A673 (cell line): ENCODE measurements around the gene PHLPP2. TPM values are rescaled to one million over a fixed set of nuclear protein-coding genes. Genes with fewer than 3 reads are reported as not detected.
A peak's percentile ranks its signal among the peaks of the same experiment; 100 is the strongest.

ENCODE experiments used
- BruUV-seq: library from RNA; stranded (reverse); fragments of 400-500 nt; replicated peaks from 2 replicates; lab custom pipeline; 2021; lab: Mats Ljungman, UMichigan
- CTCF ChIA-PET: fragments of 300-600 bp; sonication (Branson Sonifier 250); formaldehyde crosslinking; loops from one replicate; lab custom pipeline; 2022; ENCODE audit warnings: antibody characterized with exemption; lab: Charles Lee
- POLR2A ChIA-PET: fragments of 300-600 bp; sonication (Branson Sonifier 250); formaldehyde crosslinking; loops from one replicate; lab custom pipeline; 2022; ENCODE audit warnings: antibody characterized with exemption; ENCODE audit not compliant: low non-redundant PET; lab: Charles Lee
- DNase-seq: peaks from one replicate; pipeline ENCODE4 v3.0.0-alpha.2; 2015; ENCODE audit warnings: low spot score
- H3K27ac ChIP-seq: fragments of 200-600 bp; sonication (generic); 2 replicates; pipeline ENCODE4 v1.5.1; 2016; ENCODE audit warnings: mixed run types, low read depth, mild to moderate bottlenecking, mixed read lengths, antibody characterized with exemption, low read length; ENCODE audit not compliant: poor library complexity, severe bottlenecking
- H3K27me3 ChIP-seq: fragments of 200-600 bp; sonication (generic); replicated peaks from 2 replicates; pipeline ENCODE4 v1.6.1; 2017; ENCODE audit warnings: mixed run types, low read depth, mild to moderate bottlenecking, mixed read lengths, antibody characterized with exemption, low read length; ENCODE audit not compliant: insufficient read depth, poor library complexity
- H3K36me3 ChIP-seq: fragments of 200-600 bp; sonication (generic); 2 replicates; pipeline ENCODE4 v1.6.1; 2016; ENCODE audit warnings: mixed run types, mild to moderate bottlenecking, mixed read lengths, antibody characterized with exemption, low read length; ENCODE audit not compliant: insufficient read depth, poor library complexity, severe bottlenecking
- H3K4me1 ChIP-seq: fragments of 200-600 bp; sonication (generic); 2 replicates; pipeline ENCODE4 v1.6.1; 2017; ENCODE audit warnings: mixed run types, mild to moderate bottlenecking, mixed read lengths, antibody characterized with exemption, low read length; ENCODE audit not compliant: insufficient read depth, poor library complexity, severe bottlenecking
- H3K4me3 ChIP-seq: fragments of 200-600 bp; sonication (generic); 2 replicates; pipeline ENCODE4 v1.5.1; 2016; ENCODE audit warnings: low read depth, mixed run types, mild to moderate bottlenecking, mixed read lengths, low read length; ENCODE audit not compliant: poor library complexity, severe bottlenecking
- H3K9me3 ChIP-seq: fragments of 200-600 bp; sonication (generic); 2 replicates; pipeline ENCODE4 v1.6.1; 2016; ENCODE audit warnings: mixed run types, low read depth, mild to moderate bottlenecking, mixed read lengths, antibody characterized with exemption, low read length; ENCODE audit not compliant: poor library complexity, severe bottlenecking
- EZH2 ChIP-seq: fragments of 200-600 bp; sonication (generic); IDR thresholded peaks from 2 replicates; pipeline ENCODE4 v1.6.1; 2017; ENCODE audit warnings: borderline replicate concordance, low read depth, mild to moderate bottlenecking, mixed read lengths, antibody characterized with exemption, low read length; ENCODE audit not compliant: poor library complexity, severe bottlenecking
- intact Hi-C: fragments of 100-400 bp; cut with micrococcal nuclease; formaldehyde crosslinking; loops from one replicate; pipeline ENCODE4 v1.10.0; 2022; ENCODE audit not compliant: unreplicated experiment
- total RNA-seq: library from RNA; stranded (reverse); gene quantifications from 2 replicates; pipeline ENCODE4 v1.2.3, GENCODE V29; 2021
- TF ChIP-seq, protein P1 (sequence below): fragments of 300-800, 200-600 bp; sonication (generic); conservative IDR thresholded peaks from 2 replicates; pipeline ENCODE4 v1.5.1; 2017; ENCODE audit warnings: low read depth, mild to moderate bottlenecking, antibody characterized with exemption, low read length, moderate library complexity, mixed read lengths

PHLPP2 gene
- total RNA-seq, 1 experiment from 2014 or later = 18.3 TPM

DNA sequence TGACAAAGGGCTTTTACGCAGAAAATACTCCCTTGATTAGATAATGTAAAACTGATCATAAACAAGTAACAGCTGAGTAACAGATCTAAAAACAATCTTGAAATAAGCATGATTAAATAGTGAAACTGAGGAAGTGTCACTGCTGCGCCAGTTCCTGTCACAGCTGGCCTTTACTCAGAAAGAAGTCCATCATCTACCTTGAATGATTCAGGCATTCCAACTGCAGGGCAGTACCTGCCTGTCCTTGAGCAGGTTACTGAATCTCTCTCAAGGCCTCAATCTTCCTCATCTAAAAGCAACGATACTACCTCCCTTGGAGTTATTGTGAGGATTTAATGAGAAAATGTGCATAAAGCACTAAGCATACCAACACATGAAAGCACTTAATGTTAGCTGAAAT lies 12.7 kb downstream of the PHLPP2 start:
- ChIA-PET CTCF (no interaction called here), POLR2A (no interaction called here)
- no peak for DNase-seq
- Histone ChIP-seq H3K27ac (no peak overlapping the region), H3K4me3 (no peak overlapping the region), H3K9me3 (no peaks in the 10 kb centered on the region), H3K4me1 (peaks cover 41% of the 10 kb centered on the region), H3K36me3 (peaks cover 8% of the 10 kb centered on the region), H3K27me3 (no peaks in the 10 kb centered on the region)
- no TSS peak for BruUV-seq
- TF ChIP-seq, protein P1, sequence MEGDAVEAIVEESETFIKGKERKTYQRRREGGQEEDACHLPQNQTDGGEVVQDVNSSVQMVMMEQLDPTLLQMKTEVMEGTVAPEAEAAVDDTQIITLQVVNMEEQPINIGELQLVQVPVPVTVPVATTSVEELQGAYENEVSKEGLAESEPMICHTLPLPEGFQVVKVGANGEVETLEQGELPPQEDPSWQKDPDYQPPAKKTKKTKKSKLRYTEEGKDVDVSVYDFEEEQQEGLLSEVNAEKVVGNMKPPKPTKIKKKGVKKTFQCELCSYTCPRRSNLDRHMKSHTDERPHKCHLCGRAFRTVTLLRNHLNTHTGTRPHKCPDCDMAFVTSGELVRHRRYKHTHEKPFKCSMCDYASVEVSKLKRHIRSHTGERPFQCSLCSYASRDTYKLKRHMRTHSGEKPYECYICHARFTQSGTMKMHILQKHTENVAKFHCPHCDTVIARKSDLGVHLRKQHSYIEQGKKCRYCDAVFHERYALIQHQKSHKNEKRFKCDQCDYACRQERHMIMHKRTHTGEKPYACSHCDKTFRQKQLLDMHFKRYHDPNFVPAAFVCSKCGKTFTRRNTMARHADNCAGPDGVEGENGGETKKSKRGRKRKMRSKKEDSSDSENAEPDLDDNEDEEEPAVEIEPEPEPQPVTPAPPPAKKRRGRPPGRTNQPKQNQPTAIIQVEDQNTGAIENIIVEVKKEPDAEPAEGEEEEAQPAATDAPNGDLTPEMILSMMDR = no peak
- no peak for TF ChIP-seq EZH2
- intact Hi-C loops = no loop called here

- H3K27ac ChIP-seq = peak overlapping the region; percentile 21
- CTCF ChIA-PET = no interaction called here
- no TSS peak for BruUV-seq
Measured at GRCh38 chr16:71709229-71709781, 15.2 kb downstream of the PHLPP2 start.

DNA sequence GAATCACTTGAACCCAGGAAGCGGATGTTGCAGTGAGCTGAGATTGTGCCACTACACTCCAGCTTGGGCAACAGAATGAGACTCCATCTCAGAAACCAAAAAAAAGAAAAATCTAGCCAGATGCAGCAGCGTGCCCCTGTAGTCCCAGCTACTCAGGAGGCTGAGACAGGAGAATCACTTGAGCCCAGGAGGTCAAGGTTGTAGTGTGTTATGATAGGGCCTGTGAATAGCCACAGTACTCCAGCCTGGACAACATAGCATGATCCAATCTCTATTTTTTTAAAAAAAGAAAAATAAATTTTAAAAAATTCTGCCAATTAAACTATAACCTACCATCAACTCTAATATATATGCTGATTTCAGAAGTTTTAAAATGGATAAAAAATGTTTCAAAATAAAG lies 15.8 kb downstream of the PHLPP2 start:
- intact Hi-C loops = no loop called here
- H3K4me1 ChIP-seq = peaks cover 41% of the 10 kb centered on the region
- BruUV-seq = no TSS peak
- H3K36me3 ChIP-seq = peaks cover under 1% of the 10 kb centered on the region
- H3K27ac ChIP-seq = peak overlapping the region; percentile 43
- TF ChIP-seq EZH2 = no peak
- TF ChIP-seq, protein P1 = no peak
- ChIA-PET CTCF (no interaction called here), POLR2A (no interaction called here)
- H3K4me3 ChIP-seq = no peak overlapping the region
- DNase-seq = no peak
- H3K27me3 ChIP-seq = no peaks in the 10 kb centered on the region
- no peaks in the 10 kb centered on the region for H3K9me3 ChIP-seq

More at GRCh38 chr16:71709229-71709781, 15.2 kb downstream of the PHLPP2 start:
- POLR2A ChIA-PET = no interaction called here
- H3K4me3 ChIP-seq = no peak overlapping the region
- H3K4me1 ChIP-seq = peaks cover 41% of the 10 kb centered on the region
- no peak for TF ChIP-seq EZH2
- TF ChIP-seq, protein P1 = no peak
- no peaks in the 10 kb centered on the region for H3K27me3 ChIP-seq
- intact Hi-C loops = no loop called here
- H3K36me3 ChIP-seq = peaks cover 6% of the 10 kb centered on the region
- peak; percentile 48 for DNase-seq
- H3K9me3 ChIP-seq = no peaks in the 10 kb centered on the region
